Mesendoderm (in vitro differentiated cells): ENCODE data around the gene SMYD3.
A peak's percentile ranks its signal among the peaks of the same experiment; 100 is the strongest.

Experiments
- DNase-seq: peaks from one replicate; pipeline ENCODE4 v3.0.0; 2013
- H2AK5ac ChIP-seq: 2 replicates; pipeline ENCODE4 v1.6.1; 2013; ENCODE audit warnings: low read length, inconsistent platforms
- H2BK120ac ChIP-seq: 2 replicates; pipeline ENCODE4 v1.6.1; 2013; ENCODE audit warnings: low read depth, mild to moderate bottlenecking, low read length, moderate library complexity, mixed read lengths
- H2BK15ac ChIP-seq: replicated peaks from 2 replicates; pipeline ENCODE4 v1.6.1; 2013; ENCODE audit warnings: low read depth, mild to moderate bottlenecking, moderate library complexity
- H2BK5ac ChIP-seq: 2 replicates; pipeline ENCODE4 v1.6.1; 2013; ENCODE audit warnings: low read length, inconsistent platforms
- H3K18ac ChIP-seq: 2 replicates; pipeline ENCODE4 v1.6.1; 2013; ENCODE audit warnings: mild to moderate bottlenecking, low read length, mixed read lengths
- H3K23ac ChIP-seq: one replicate; pipeline ENCODE4 v1.6.1; 2013; ENCODE audit warnings: low read length
- H3K27ac ChIP-seq: 2 replicates; pipeline ENCODE4 v1.5.1; 2013; ENCODE audit warnings: low read depth, mild to moderate bottlenecking, inconsistent platforms, low read length, moderate library complexity
- H3K27me3 ChIP-seq: 2 replicates; pipeline ENCODE4 v1.6.1; 2013; ENCODE audit warnings: low read length, control low read depth, mild to moderate bottlenecking, inconsistent platforms; ENCODE audit not compliant: insufficient read depth, poor library complexity
- H3K36me3 ChIP-seq: 2 replicates; pipeline ENCODE4 v1.6.1; 2013; ENCODE audit warnings: low read length, inconsistent platforms; ENCODE audit not compliant: control insufficient read depth, insufficient read depth
- H3K4ac ChIP-seq: one replicate; pipeline ENCODE4 v1.6.1; 2013; ENCODE audit warnings: low read depth, mild to moderate bottlenecking, low read length, moderate library complexity
- H3K4me1 ChIP-seq: 2 replicates; pipeline ENCODE4 v1.6.1; 2013; ENCODE audit warnings: low read depth, low read length, inconsistent platforms; ENCODE audit not compliant: control insufficient read depth
- H3K4me2 ChIP-seq: 2 replicates; pipeline ENCODE4 v1.6.1; 2013; ENCODE audit warnings: low read length
- H3K4me3 ChIP-seq: 2 replicates; pipeline ENCODE4 v1.5.1; 2013; ENCODE audit warnings: mild to moderate bottlenecking, low read length
- H3K56ac ChIP-seq: one replicate; pipeline ENCODE4 v1.6.1; 2013; ENCODE audit warnings: low read length
- H3K79me1 ChIP-seq: 2 replicates; pipeline ENCODE4 v1.6.1; 2013; ENCODE audit warnings: low read length, inconsistent platforms
- H3K79me2 ChIP-seq: 2 replicates; pipeline ENCODE4 v1.6.1; 2013; ENCODE audit warnings: mild to moderate bottlenecking, low read length; ENCODE audit not compliant: control insufficient read depth, insufficient read depth
- H3K9ac ChIP-seq: 2 replicates; pipeline ENCODE4 v1.6.1; 2013; ENCODE audit warnings: low read length, inconsistent platforms
- H4K5ac ChIP-seq: one replicate; pipeline ENCODE4 v1.6.1; 2013; ENCODE audit warnings: low read length
- H4K8ac ChIP-seq: one replicate; pipeline ENCODE4 v1.6.1; 2013; ENCODE audit warnings: low read depth, mild to moderate bottlenecking, control low read depth, low read length, moderate library complexity
- WGBS: extraction: QIAGEN DNeasy Blood & Tissue Kit; methylation state at CpG from one replicate; pipeline ENCODE4 v1.1.7; 2013; ENCODE audit warnings: low lambda C conversion rate, missing lambda C conversion rate; ENCODE audit not compliant: insufficient coverage; ENCODE audit errors: extremely low coverage; 5-methylcytosine and 5-hydroxymethylcytosine counted together

SMYD3 gene

GRCh38 chr1:246275036-246275435, 232.0 kb downstream of the SMYD3 start:
- no peak overlapping the region for H3K27ac ChIP-seq
- no peak overlapping the region for H3K4me3 ChIP-seq
- no peak overlapping the region for H2BK5ac ChIP-seq
- DNase-seq: no peak
- H4K8ac ChIP-seq: no peak overlapping the region
- no peaks in the 10 kb centered on the region for H3K27me3 ChIP-seq
- no peak overlapping the region for H3K9ac ChIP-seq
- H3K36me3 ChIP-seq: no peaks in the 10 kb centered on the region
- H3K79me2 ChIP-seq: no peaks in the 10 kb centered on the region
- H3K4me2 ChIP-seq: no peak overlapping the region
- H4K5ac ChIP-seq: no peak overlapping the region
- no peak overlapping the region for H2AK5ac ChIP-seq
- H2BK120ac ChIP-seq: no peak overlapping the region
- no peaks in the 10 kb centered on the region for H3K4me1 ChIP-seq
- no peak overlapping the region for H3K23ac ChIP-seq
- no peak overlapping the region for H3K18ac ChIP-seq
- no peak overlapping the region for H3K4ac ChIP-seq
- no peaks in the 10 kb centered on the region for H3K79me1 ChIP-seq
- H3K56ac ChIP-seq: no peak overlapping the region
- no peak overlapping the region for H2BK15ac ChIP-seq
- WGBS: no CpG with 5 or more reads among the region's 3 CpGs

DNA sequence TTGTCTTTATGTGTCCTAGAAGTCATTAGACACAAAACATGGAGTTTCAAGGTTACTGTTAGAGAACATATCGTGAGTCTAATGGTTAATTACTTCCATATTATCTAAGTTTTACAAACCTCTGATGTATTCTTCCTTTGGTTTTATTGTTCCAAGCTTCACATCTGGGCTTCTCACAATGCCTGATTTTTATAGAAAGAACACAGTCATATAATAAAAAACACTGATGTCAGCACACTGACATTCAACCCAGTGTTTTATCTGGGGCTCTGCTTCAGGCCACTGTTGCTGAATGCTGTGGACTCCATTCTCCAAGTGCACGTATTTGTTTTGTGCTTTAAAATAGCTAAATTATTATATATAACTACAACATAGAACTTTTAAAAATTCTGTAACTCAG, 232.9 kb downstream of the SMYD3 start:
- Histone ChIP-seq H3K4me3 (no peak overlapping the region), H4K5ac (no peak overlapping the region), H2BK5ac (no peak overlapping the region), H3K4ac (no peak overlapping the region), H3K27me3 (no peaks in the 10 kb centered on the region), H2BK120ac (no peak overlapping the region), H4K8ac (no peak overlapping the region), H3K79me1 (no peaks in the 10 kb centered on the region), H2BK15ac (no peak overlapping the region), H3K79me2 (no peaks in the 10 kb centered on the region), H3K27ac (no peak overlapping the region), H3K4me1 (no peaks in the 10 kb centered on the region), H3K36me3 (no peaks in the 10 kb centered on the region), H3K18ac (no peak overlapping the region), H3K56ac (no peak overlapping the region), H3K4me2 (no peak overlapping the region), H3K23ac (no peak overlapping the region), H2AK5ac (no peak overlapping the region), H3K9ac (no peak overlapping the region)
- DNase-seq: no peak
- no CpG with 5 or more reads among the region's 2 CpGs for whole genome bisulfite sequencing

GRCh38 chr1:246271516-246271915, 235.6 kb downstream of the SMYD3 start:
- Histone ChIP-seq H3K18ac (no peak overlapping the region), H3K4me3 (no peak overlapping the region), H3K23ac (no peak overlapping the region), H3K36me3 (no peaks in the 10 kb centered on the region), H2BK120ac (no peak overlapping the region), H3K79me1 (no peaks in the 10 kb centered on the region), H3K79me2 (no peaks in the 10 kb centered on the region), H2AK5ac (no peak overlapping the region), H2BK15ac (no peak overlapping the region), H3K56ac (no peak overlapping the region), H3K4ac (no peak overlapping the region), H4K5ac (no peak overlapping the region), H3K4me1 (peaks cover 4% of the 10 kb centered on the region), H2BK5ac (no peak overlapping the region), H3K9ac (no peak overlapping the region), H3K27ac (no peak overlapping the region), H4K8ac (no peak overlapping the region), H3K4me2 (no peak overlapping the region), H3K27me3 (no peaks in the 10 kb centered on the region)
- no peak for DNase-seq
- no CpG with 5 or more reads among the region's 4 CpGs for WGBS

DNA sequence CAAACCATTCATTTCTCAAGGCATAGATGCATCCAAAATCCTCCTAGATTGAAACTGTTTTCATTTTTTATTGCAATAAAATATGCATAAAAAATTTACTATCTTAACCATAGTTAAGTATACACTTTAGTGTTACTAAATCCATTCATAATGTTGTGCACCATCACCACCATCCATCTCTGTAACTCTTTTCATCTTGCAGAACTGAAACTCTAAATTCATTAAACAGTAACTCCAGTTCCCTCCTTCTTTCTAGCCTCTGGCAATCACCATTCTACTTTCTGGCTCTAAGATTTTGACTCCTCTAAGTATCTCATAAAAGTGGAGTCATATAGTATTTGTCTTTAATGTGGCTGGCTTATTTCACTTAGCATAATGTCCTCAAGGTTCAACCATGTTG, 236.8 kb downstream of the SMYD3 start:
- Histone ChIP-seq H3K27ac (no peak overlapping the region), H3K36me3 (no peaks in the 10 kb centered on the region), H2BK120ac (no peak overlapping the region), H3K23ac (no peak overlapping the region), H3K79me1 (no peaks in the 10 kb centered on the region), H3K56ac (no peak overlapping the region), H4K8ac (no peak overlapping the region), H2AK5ac (no peak overlapping the region), H2BK5ac (no peak overlapping the region), H3K4me3 (no peak overlapping the region), H4K5ac (no peak overlapping the region), H3K27me3 (no peaks in the 10 kb centered on the region), H2BK15ac (no peak overlapping the region), H3K4ac (no peak overlapping the region), H3K18ac (no peak overlapping the region), H3K4me1 (peaks cover 4% of the 10 kb centered on the region), H3K4me2 (no peak overlapping the region), H3K79me2 (no peaks in the 10 kb centered on the region), H3K9ac (no peak overlapping the region)
- DNase-seq: no peak

DNA sequence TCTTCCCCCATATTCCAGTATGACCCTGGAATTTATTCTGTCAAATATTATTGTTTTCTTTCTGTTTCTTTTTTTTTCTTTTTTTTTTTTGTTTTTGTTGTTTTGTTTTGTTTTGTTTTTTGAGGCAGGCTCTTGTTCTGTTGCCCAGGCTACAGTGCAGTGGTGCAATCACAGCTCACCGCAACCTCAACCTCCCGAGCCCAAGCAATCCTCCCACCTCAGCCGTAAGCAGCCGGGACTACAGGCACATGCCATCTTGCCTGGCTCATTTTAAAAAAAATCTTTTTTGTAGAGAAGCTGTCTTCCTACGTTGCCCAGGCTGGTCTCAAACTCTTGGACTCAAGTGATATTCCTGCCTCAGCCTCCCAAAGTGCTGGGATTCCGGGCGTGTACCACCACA, 237.6 kb downstream of the SMYD3 start:
- no peak overlapping the region for H3K4me3 ChIP-seq
- H3K36me3 ChIP-seq: no peaks in the 10 kb centered on the region
- H3K27ac ChIP-seq: no peak overlapping the region
- H3K9ac ChIP-seq: no peak overlapping the region
- H4K5ac ChIP-seq: no peak overlapping the region
- WGBS: no CpG with 5 or more reads among the region's 7 CpGs
- DNase-seq: no peak
- no peak overlapping the region for H3K4me2 ChIP-seq
- H3K23ac ChIP-seq: no peak overlapping the region
- H3K79me2 ChIP-seq: no peaks in the 10 kb centered on the region
- no peaks in the 10 kb centered on the region for H3K79me1 ChIP-seq
- peak overlapping the region; percentile 75 for H3K18ac ChIP-seq
- H3K56ac ChIP-seq: no peak overlapping the region
- H3K4ac ChIP-seq: peak overlapping the region; percentile 9
- peaks cover 4% of the 10 kb centered on the region for H3K4me1 ChIP-seq
- no peak overlapping the region for H4K8ac ChIP-seq
- no peak overlapping the region for H2BK15ac ChIP-seq
- no peak overlapping the region for H2BK5ac ChIP-seq
- H3K27me3 ChIP-seq: no peaks in the 10 kb centered on the region
- no peak overlapping the region for H2BK120ac ChIP-seq
- no peak overlapping the region for H2AK5ac ChIP-seq

- H3K4me2 ChIP-seq: peak overlapping the region; percentile 5
- no peak overlapping the region for H2AK5ac ChIP-seq
- no peaks in the 10 kb centered on the region for H3K79me1 ChIP-seq
- no peak overlapping the region for H4K5ac ChIP-seq
- H3K4me3 ChIP-seq: no peak overlapping the region
- WGBS: no CpG with 5 or more reads among the region's 5 CpGs
- H3K27me3 ChIP-seq: no peaks in the 10 kb centered on the region
- peak overlapping the region; percentile 72 for H2BK5ac ChIP-seq
- no peak overlapping the region for H2BK120ac ChIP-seq
- no peak overlapping the region for H3K18ac ChIP-seq
- no peak overlapping the region for H3K4ac ChIP-seq
- H3K23ac ChIP-seq: no peak overlapping the region
- H3K56ac ChIP-seq: peak overlapping the region; percentile 65
- H3K36me3 ChIP-seq: no peaks in the 10 kb centered on the region
- peak overlapping the region; percentile 67 for H3K27ac ChIP-seq
- no peak overlapping the region for H3K9ac ChIP-seq
- no peaks in the 10 kb centered on the region for H3K79me2 ChIP-seq
- H4K8ac ChIP-seq: no peak overlapping the region
- DNase-seq: peak; percentile 96
- no peak overlapping the region for H2BK15ac ChIP-seq
- H3K4me1 ChIP-seq: peaks cover 6% of the 10 kb centered on the region
Observed at GRCh38 chr1:246267896-246268295, 239.2 kb downstream of the SMYD3 start.
